Testis (tissue), 3 donors: ENCODE data around the gene DPH7. TPM values are rescaled to one million over a fixed set of nuclear protein-coding genes. Genes with fewer than 3 reads are reported as not detected.

ENCODE experiments used
- DNase-seq: peaks from one replicate; pipeline ENCODE4 v3.0.0-alpha.2; 2019
- H3K27ac ChIP-seq, 2 donors: fragments of 200-600 bp; sonication (generic); one replicate each; pipeline ENCODE4 v1.5.1; 2019
- H3K27me3 ChIP-seq: fragments of 200-600 bp; sonication (generic); one replicate; pipeline ENCODE4 v1.5.1; 2019
- H3K36me3 ChIP-seq: fragments of 200-600 bp; sonication (generic); one replicate; pipeline ENCODE4 v1.5.1; 2017; ENCODE audit warnings: low read depth; ENCODE audit errors: missing control alignments
- H3K4me1 ChIP-seq: fragments of 200-600 bp; sonication (generic); one replicate; pipeline ENCODE4 v1.5.1; 2019
- H3K4me3 ChIP-seq, 2 donors: fragments of 200-600 bp; sonication (generic); one replicate each; pipeline ENCODE4 v1.5.1; 2017 to 2019
- H3K9me3 ChIP-seq: fragments of 200-600 bp; sonication (generic); one replicate; pipeline ENCODE4 v1.5.1; 2017
- POLR2A ChIP-seq: fragments of 450-650 bp; IDR thresholded peaks from one replicate; pipeline ENCODE4 v1.6.1; 2017; ENCODE audit warnings: antibody characterized with exemption, mild to moderate bottlenecking, moderate library complexity
- WGBS, 2 donors: methylation state at CpG; one replicate each; pipeline ENCODE4 v1.1.5; 2018; 5-methylcytosine and 5-hydroxymethylcytosine counted together
- intact Hi-C: fragments of 100-400 bp; cut with DNase I; formaldehyde crosslinking; loops from one replicate; pipeline ENCODE4 v1.15.1; 2023; ENCODE audit warnings: low total_unique reads
- polyA plus RNA-seq: library from polyadenylated mRNA; stranded (reverse); fragments of 350-450 nt; fragmentation: Illumina TruSeq; extraction: RNeasy Lipid Tissue Mini Kit (QIAGEN cat#74804); gene quantifications from one replicate; pipeline ENCODE4 v1.2.3, GENCODE V29; 2014; ENCODE audit warnings: low read depth, low replicate concordance; ENCODE audit not compliant: insufficient read depth
- total RNA-seq, 2 donors: library from RNA; depleted of rRNA; stranded (reverse); fragments of >200 nt; gene quantifications; one replicate each; pipeline ENCODE4 v1.2.3, GENCODE V29; 2016
- TF ChIP-seq, protein P1 (sequence below), 3 experiments: fragments of 450-650 bp in 2 of 3; fragments of 200-600 bp in 1 of 3; sonication (generic) in 1 of 3; IDR thresholded peaks; one replicate each; pipeline ENCODE4 v1.5.1; 2016 to 2019; ENCODE audit warnings: antibody characterized with exemption in 3 of 3, mild to moderate bottlenecking in 2 of 3, moderate library complexity in 1 of 3

DPH7 gene
- total and polyA plus RNA-seq, 3 donors from 2014 or later: 34.7 to 92.5 (median 61.8) TPM

DNA sequence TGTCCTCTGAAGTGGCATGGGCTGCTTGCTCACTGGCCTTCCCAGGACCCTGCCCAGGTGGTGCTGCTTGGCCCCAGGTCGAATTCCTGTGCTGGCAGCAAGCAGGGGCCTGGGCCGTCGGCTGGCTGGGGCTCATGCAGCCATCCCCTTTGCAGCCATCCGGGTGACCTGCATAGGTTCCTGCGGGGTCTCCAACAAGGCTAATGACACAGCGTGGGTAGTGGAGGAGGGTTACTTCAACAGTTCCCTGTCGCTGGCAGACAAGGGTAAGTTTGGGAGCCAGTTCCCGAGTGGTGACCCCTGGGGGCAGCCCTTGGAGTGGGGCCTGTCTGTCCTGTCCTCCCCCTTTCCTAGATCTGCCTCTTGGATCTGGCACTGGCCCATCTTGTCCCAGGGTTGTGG is 34.0 kb upstream of the DPH7 start:
- H3K4me1 ChIP-seq: peaks cover 19% of the 10 kb centered on the region
- TF ChIP-seq, protein P1, sequence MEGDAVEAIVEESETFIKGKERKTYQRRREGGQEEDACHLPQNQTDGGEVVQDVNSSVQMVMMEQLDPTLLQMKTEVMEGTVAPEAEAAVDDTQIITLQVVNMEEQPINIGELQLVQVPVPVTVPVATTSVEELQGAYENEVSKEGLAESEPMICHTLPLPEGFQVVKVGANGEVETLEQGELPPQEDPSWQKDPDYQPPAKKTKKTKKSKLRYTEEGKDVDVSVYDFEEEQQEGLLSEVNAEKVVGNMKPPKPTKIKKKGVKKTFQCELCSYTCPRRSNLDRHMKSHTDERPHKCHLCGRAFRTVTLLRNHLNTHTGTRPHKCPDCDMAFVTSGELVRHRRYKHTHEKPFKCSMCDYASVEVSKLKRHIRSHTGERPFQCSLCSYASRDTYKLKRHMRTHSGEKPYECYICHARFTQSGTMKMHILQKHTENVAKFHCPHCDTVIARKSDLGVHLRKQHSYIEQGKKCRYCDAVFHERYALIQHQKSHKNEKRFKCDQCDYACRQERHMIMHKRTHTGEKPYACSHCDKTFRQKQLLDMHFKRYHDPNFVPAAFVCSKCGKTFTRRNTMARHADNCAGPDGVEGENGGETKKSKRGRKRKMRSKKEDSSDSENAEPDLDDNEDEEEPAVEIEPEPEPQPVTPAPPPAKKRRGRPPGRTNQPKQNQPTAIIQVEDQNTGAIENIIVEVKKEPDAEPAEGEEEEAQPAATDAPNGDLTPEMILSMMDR (IDR thresholded peaks at IDR 0.05): no peak
- no peak for TF ChIP-seq POLR2A
- H3K36me3 ChIP-seq: no peaks in the 10 kb centered on the region
- H3K9me3 ChIP-seq: no peaks in the 10 kb centered on the region
- no peak overlapping the region for H3K4me3 ChIP-seq
- DNase-seq: no peak
- H3K27me3 ChIP-seq: no peaks in the 10 kb centered on the region
- 61 to 63% methylated on average over 3 to 7 of the region's 8 CpGs for WGBS, 2 donors
- intact Hi-C loops: no loop called here
- H3K27ac ChIP-seq: peak overlapping the region in 1 of 2 donors; percentile 1

DNA sequence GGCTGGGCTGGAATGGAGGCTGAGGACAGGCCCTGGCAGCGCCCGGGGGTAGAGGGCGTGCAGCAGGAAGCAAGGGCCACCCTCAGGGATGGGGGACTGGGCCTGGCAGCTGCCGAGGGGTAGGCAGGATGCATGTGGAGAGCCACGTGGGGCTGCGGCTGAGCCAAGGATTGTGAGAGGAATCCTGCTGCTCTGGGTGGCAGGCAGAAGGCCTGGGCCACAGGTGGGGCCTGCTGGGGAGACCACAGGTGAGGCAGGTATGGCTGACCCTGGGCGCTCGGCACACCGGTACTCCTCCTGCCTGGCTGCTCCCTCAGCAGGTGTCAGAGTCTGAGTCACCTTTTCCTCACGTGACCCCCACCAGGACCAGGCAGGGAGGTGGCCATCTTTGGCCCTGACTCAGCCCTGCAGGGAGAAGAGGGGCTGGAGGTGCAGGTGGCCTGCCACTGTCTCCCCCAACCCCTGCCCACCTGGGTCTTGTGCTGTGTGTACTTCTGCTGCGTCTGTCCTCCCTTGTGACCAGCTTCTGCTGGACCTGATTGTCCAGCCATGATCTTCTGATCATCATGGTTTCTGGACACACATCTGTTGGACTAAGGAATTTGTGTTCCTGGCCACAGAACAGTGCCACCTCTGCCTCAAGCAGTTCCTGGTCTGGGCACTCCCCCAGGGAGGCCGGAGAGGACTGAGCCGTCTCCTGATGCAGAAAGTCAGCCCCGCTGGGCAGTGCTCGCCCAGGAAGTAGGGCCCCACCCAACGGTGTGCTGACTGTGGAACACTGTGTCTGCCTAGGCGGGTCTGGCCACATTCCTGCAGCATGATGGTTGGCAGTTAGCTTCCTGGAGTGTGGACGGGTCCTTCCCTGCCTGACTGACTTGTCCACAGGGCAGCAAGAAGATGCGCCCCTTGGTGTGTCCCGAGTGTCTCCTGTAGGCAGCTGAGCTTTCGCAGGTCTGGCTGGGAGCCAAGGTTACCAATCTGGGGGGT is 33.2 kb upstream of the DPH7 start:
- H3K4me1 ChIP-seq: peaks cover 22% of the 10 kb centered on the region
- no peak for DNase-seq
- no peaks in the 10 kb centered on the region for H3K9me3 ChIP-seq
- TF ChIP-seq, protein P1 (IDR thresholded peaks at IDR 0.05): no peak
- no peak for TF ChIP-seq POLR2A
- no peaks in the 10 kb centered on the region for H3K36me3 ChIP-seq
- intact Hi-C loops: no loop called here
- no peaks in the 10 kb centered on the region for H3K27me3 ChIP-seq
- H3K4me3 ChIP-seq: no peak overlapping the region
- H3K27ac ChIP-seq: peak overlapping the region in 1 of 2 donors; percentile 1
- 51 to 56% methylated on average over 13 to 21 of the region's 21 CpGs for WGBS, 2 donors

DNA sequence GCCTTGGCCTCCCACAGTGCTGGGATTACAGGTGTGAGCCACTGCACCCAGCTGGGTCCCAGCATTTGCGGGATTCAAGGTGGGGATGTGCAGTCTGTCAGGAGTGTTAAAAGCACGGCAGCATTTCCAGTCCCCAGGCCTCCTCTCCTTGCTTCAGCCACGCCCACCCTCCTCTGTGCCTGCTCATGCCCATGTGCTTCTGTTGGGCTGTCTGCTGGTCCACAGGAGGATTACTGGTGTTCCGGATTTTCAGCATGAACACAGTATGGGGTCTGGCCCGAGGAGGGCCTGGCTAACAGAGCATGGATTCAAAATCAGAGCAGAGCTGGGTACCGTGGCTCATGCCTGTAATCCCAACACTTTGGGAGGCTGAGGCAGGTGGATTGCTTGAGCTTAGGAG is 32.2 kb upstream of the DPH7 start:
- H3K4me1 ChIP-seq: peaks cover 30% of the 10 kb centered on the region
- H3K9me3 ChIP-seq: no peaks in the 10 kb centered on the region
- H3K27ac ChIP-seq: no peak overlapping the region
- no peak for TF ChIP-seq POLR2A
- TF ChIP-seq, protein P1 (IDR thresholded peaks at IDR 0.05): no peak
- no peaks in the 10 kb centered on the region for H3K36me3 ChIP-seq
- intact Hi-C loops: no loop called here
- H3K4me3 ChIP-seq: no peak overlapping the region
- WGBS, 2 donors: 90 to 94% methylated on average over 3 to 6 of the region's 6 CpGs
- no peak for DNase-seq
- H3K27me3 ChIP-seq: no peaks in the 10 kb centered on the region

DNA sequence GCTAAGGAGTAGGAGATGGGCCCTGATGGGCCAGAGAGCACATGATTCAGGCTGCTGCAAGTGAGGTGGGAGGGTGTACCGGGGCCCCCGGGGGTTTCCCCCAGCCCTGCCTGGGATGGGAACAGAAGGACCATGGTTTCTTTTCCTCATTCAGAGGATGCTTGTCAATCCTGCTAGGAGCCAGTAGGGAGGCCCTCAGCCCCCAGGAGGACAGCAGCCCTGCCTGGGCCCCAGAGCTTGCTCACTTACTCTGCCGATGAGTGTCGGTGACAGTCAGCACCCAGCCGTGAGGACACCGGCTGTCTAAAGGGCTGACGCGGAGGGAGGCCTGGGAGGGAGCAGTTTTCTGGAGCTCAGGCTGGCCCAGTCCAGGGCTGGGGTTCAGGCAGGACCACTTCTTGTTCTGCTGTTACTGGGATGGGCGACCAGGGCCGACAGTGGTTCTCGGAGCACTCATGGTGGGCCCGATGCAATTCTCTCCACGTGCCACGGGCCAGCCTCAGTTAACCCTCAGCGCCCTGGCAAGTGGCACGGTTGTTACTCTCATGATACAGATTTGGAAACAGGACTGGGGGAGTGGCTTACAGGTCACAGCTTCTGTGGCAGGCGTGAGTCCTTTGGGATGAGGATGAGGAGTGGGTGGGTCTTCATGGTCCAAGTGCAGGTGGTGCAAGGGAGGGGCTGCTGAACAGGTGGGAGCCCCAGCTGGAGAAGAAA is 28.6 kb upstream of the DPH7 start:
- H3K4me1 ChIP-seq: peaks cover 30% of the 10 kb centered on the region

More for the DNA sequence above, 28.6 kb upstream of the DPH7 start:
- no peaks in the 10 kb centered on the region for H3K27me3 ChIP-seq
- DNase-seq: no peak
- H3K9me3 ChIP-seq: no peaks in the 10 kb centered on the region
- TF ChIP-seq, protein P1 (IDR thresholded peaks at IDR 0.05): no peak
- TF ChIP-seq POLR2A: no peak
- H3K4me3 ChIP-seq: no peak overlapping the region
- H3K36me3 ChIP-seq: no peaks in the 10 kb centered on the region
- intact Hi-C loops: no loop called here
- 35 to 56% methylated on average over 6 to 17 of the region's 17 CpGs for WGBS, 2 donors
- H3K27ac ChIP-seq: no peak overlapping the region
